Measurements from ENCODE around the gene PARP3. TPM values are rescaled to one million over a fixed set of nuclear protein-coding genes. Genes with fewer than 3 reads are reported as not detected.
"Not testable (repeated sequence)": the region's sequence is repeated elsewhere in the genome, so short reads cannot be mapped to it uniquely, and the experiment has no call there.

PARP3 gene
- polyA plus RNA-seq (ENCODE audit: low read depth in 6 of 6): 1 to 10 TPM; 3.5 to 8.4 (median 4.5) TPM

- ATAC-seq (ENCODE audit: low read depth in 2 of 2): peak; percentile 88 to 91
- H3K27me3 Mint-ChIP-seq: no peaks in the 10 kb centered on the region
- DNase-seq: peak; percentile 99
- H3K36me3 Mint-ChIP-seq: peaks cover 4 to 13% of the 10 kb centered on the region in 2 donors
- peak within 1 kb of the TSS; percentile 90 to 96 (median 93) for H3K4me3 Mint-ChIP-seq
- no peaks in the 10 kb centered on the region for H3K9me3 Mint-ChIP-seq
- H3K27ac Mint-ChIP-seq: peak within 1 kb of the TSS; percentile 69 to 93 (median 87)
- peaks cover 16 to 41% (median 33%) of the 10 kb centered on the region in 3 donors for H3K4me1 Mint-ChIP-seq
Observed at GRCh38 chr3:51941798-51942602, at the start of gene PARP3, which contains the start of gene RRP9. TSS of gene PARP3 (plus strand) at chr3:51942363. CDS start at chr3:51943356, 993 bp downstream. TSS of gene RRP9 (minus strand) at chr3:51941904. CDS start at chr3:51941867, 37 bp downstream.

GRCh38 chr3:51894391-51894790 is 47.8 kb upstream of the PARP3 start:
- H3K4me3 Mint-ChIP-seq: no peak overlapping the region
- H3K36me3 Mint-ChIP-seq: no peaks in the 10 kb centered on the region
- DNase-seq (no peak), ATAC-seq (ENCODE audit: low read depth in 2 of 2) (no peak)
- H3K27ac Mint-ChIP-seq: no peak overlapping the region
- H3K27me3 Mint-ChIP-seq: peaks cover 39 to 69% (median 57%) of the 10 kb centered on the region in 3 donors
- no peaks in the 10 kb centered on the region for H3K4me1 Mint-ChIP-seq
- H3K9me3 Mint-ChIP-seq: peaks cover 0 to 2% (median 0%) of the 10 kb centered on the region in 7 donors

- Mint-ChIP-seq H3K27ac (no peak overlapping the region), H3K9me3 (peaks cover 0 to 2% (median 0%) of the 10 kb centered on the region in 7 donors), H3K27me3 (peaks cover 39 to 69% (median 57%) of the 10 kb centered on the region in 3 donors), H3K4me1 (no peaks in the 10 kb centered on the region), H3K36me3 (no peaks in the 10 kb centered on the region), H3K4me3 (no peak overlapping the region)
- ATAC-seq (ENCODE audit: low read depth in 2 of 2) (no peak), DNase-seq (no peak)
Observed at GRCh38 chr3:51894939-51895338, 47.2 kb upstream of the PARP3 start.

- no peak overlapping the region for H3K4me3 Mint-ChIP-seq
- H3K9me3 Mint-ChIP-seq: no peaks in the 10 kb centered on the region
- no peaks in the 10 kb centered on the region for H3K4me1 Mint-ChIP-seq
- DNase-seq (no peak), ATAC-seq (ENCODE audit: low read depth in 2 of 2) (no peak)
- H3K27me3 Mint-ChIP-seq: peaks cover 35 to 70% (median 58%) of the 10 kb centered on the region in 3 donors
- no peak overlapping the region for H3K27ac Mint-ChIP-seq
- no peaks in the 10 kb centered on the region for H3K36me3 Mint-ChIP-seq
Observed at GRCh38 chr3:51896607-51897305, 45.4 kb upstream of the PARP3 start.

- Mint-ChIP-seq H3K27me3 (peaks cover 29 to 69% (median 57%) of the 10 kb centered on the region in 3 donors), H3K36me3 (no peaks in the 10 kb centered on the region), H3K9me3 (peaks cover 0 to under 1% (median 0%) of the 10 kb centered on the region in 7 donors), H3K4me3 (no peak overlapping the region), H3K27ac (no peak overlapping the region), H3K4me1 (no peaks in the 10 kb centered on the region)
- ATAC-seq (ENCODE audit: low read depth in 2 of 2) (no peak), DNase-seq (no peak)
Observed at GRCh38 chr3:51897391-51897790, 44.8 kb upstream of the PARP3 start.

GRCh38 chr3:51900043-51900442 is 42.1 kb upstream of the PARP3 start:
- not testable (repeated sequence) for H3K27ac Mint-ChIP-seq; ATAC-seq (ENCODE audit: low read depth in 2 of 2); H3K4me1 Mint-ChIP-seq; H3K4me3 Mint-ChIP-seq; DNase-seq
- Mint-ChIP-seq H3K9me3 (peaks cover 6 to 10% (median 7%) of the 10 kb centered on the region in 7 donors), H3K27me3 (peaks cover 26 to 76% (median 69%) of the 10 kb centered on the region in 3 donors), H3K36me3 (peaks cover under 1 to 11% of the 10 kb centered on the region in 2 donors)

GRCh38 chr3:51902361-51902760 is 39.8 kb upstream of the PARP3 start:
- H3K36me3 Mint-ChIP-seq: peaks cover 6 to 27% of the 10 kb centered on the region in 2 donors
- peak overlapping the region in 2 of 6 donors; percentile 5 to 23 for H3K27ac Mint-ChIP-seq
- H3K9me3 Mint-ChIP-seq: peaks cover 11 to 29% (median 18%) of the 10 kb centered on the region in 7 donors
- DNase-seq; H3K4me1 Mint-ChIP-seq; ATAC-seq (ENCODE audit: low read depth in 2 of 2); H3K4me3 Mint-ChIP-seq: not testable (repeated sequence)
- H3K27me3 Mint-ChIP-seq: peaks cover 12 to 74% (median 74%) of the 10 kb centered on the region in 3 donors

GRCh38 chr3:51904034-51904823 is 37.9 kb upstream of the PARP3 start:
- Mint-ChIP-seq H3K27me3 (peaks cover 8 to 75% (median 72%) of the 10 kb centered on the region in 3 donors), H3K9me3 (peaks cover 14 to 44% (median 26%) of the 10 kb centered on the region in 7 donors), H3K4me3 (no peak overlapping the region), H3K36me3 (peaks cover 12 to 43% of the 10 kb centered on the region in 2 donors), H3K4me1 (no peaks in the 10 kb centered on the region), H3K27ac (no peak overlapping the region)
- no peak for ATAC-seq (ENCODE audit: low read depth in 2 of 2)
- no peak for DNase-seq

GRCh38 chr3:51908026-51908425 is 34.1 kb upstream of the PARP3 start:
- peak overlapping the region in 1 of 6 donors; percentile 37 for H3K27ac Mint-ChIP-seq
- peaks cover 14 to 56% (median 46%) of the 10 kb centered on the region in 3 donors for H3K27me3 Mint-ChIP-seq
- ATAC-seq (ENCODE audit: low read depth in 2 of 2): no peak
- peaks cover 14 to 46% (median 31%) of the 10 kb centered on the region in 7 donors for H3K9me3 Mint-ChIP-seq
- H3K4me1 Mint-ChIP-seq: no peaks in the 10 kb centered on the region
- peaks cover 13 to 43% of the 10 kb centered on the region in 2 donors for H3K36me3 Mint-ChIP-seq
- DNase-seq: no peak
- no peak overlapping the region for H3K4me3 Mint-ChIP-seq

- H3K4me3 Mint-ChIP-seq: no peak overlapping the region
- no peaks in the 10 kb centered on the region for H3K36me3 Mint-ChIP-seq
- DNase-seq (no peak), ATAC-seq (ENCODE audit: low read depth in 2 of 2) (no peak)
- H3K4me1 Mint-ChIP-seq: no peaks in the 10 kb centered on the region
- H3K27ac Mint-ChIP-seq: peak overlapping the region in 1 of 6 donors; percentile 15
- H3K9me3 Mint-ChIP-seq: no peaks in the 10 kb centered on the region
- H3K27me3 Mint-ChIP-seq: peaks cover 15 to 18% (median 18%) of the 10 kb centered on the region in 3 donors
Observed at GRCh38 chr3:51916418-51916817, 25.7 kb upstream of the PARP3 start.

GRCh38 chr3:51921081-51921578 is 21.0 kb upstream of the PARP3 start:
- Mint-ChIP-seq H3K27ac (no peak overlapping the region), H3K4me1 (no peaks in the 10 kb centered on the region), H3K4me3 (no peak overlapping the region), H3K36me3 (no peaks in the 10 kb centered on the region), H3K9me3 (no peaks in the 10 kb centered on the region), H3K27me3 (peaks cover 11 to 25% (median 25%) of the 10 kb centered on the region in 3 donors)
- no peak for DNase-seq
- ATAC-seq (ENCODE audit: low read depth in 2 of 2): no peak

- Mint-ChIP-seq H3K27ac (peak overlapping the region in 1 of 6 donors; percentile 51), H3K27me3 (peaks cover 0 to 4% (median 2%) of the 10 kb centered on the region in 3 donors), H3K4me3 (no peak overlapping the region), H3K4me1 (peaks cover 0 to 5% (median 0%) of the 10 kb centered on the region in 3 donors), H3K9me3 (no peaks in the 10 kb centered on the region), H3K36me3 (no peaks in the 10 kb centered on the region)
- ATAC-seq (ENCODE audit: low read depth in 2 of 2) (no peak), DNase-seq (no peak)
Observed at GRCh38 chr3:51927061-51927977, 14.8 kb upstream of the PARP3 start.
